ENCODE results near the gene FGD5.

DNA sequence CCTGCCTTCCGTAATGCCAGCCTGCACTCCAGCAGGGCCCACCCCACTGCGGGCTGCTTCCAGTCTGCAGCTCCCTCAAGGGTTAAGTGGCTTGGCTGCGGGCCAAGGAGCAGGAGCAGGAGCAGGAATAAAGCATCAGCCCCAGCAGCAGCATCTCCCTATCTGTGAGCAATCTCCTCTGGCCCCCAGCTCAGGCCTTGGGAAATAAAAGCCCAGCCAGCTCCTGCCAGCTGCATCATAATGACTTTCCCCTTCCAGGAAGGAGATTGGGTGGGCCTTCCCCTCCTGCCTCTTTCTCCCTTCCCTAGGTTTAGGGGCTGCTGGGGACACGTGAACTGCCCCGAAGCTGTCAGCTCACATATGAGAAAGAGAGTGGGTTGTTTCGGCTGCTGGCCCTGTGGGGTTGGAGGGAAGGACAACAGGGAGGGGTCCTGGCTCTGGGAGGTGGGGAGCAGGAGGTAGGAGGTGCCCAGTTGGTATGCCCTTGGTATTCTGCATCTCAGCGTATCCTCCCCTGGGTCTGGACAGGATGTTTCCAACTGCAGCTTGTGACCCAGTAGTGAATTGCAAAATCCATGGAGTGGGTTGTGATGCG lies 34.6 kb upstream of the FGD5 start:
- TF ChIP-seq, protein P1, sequence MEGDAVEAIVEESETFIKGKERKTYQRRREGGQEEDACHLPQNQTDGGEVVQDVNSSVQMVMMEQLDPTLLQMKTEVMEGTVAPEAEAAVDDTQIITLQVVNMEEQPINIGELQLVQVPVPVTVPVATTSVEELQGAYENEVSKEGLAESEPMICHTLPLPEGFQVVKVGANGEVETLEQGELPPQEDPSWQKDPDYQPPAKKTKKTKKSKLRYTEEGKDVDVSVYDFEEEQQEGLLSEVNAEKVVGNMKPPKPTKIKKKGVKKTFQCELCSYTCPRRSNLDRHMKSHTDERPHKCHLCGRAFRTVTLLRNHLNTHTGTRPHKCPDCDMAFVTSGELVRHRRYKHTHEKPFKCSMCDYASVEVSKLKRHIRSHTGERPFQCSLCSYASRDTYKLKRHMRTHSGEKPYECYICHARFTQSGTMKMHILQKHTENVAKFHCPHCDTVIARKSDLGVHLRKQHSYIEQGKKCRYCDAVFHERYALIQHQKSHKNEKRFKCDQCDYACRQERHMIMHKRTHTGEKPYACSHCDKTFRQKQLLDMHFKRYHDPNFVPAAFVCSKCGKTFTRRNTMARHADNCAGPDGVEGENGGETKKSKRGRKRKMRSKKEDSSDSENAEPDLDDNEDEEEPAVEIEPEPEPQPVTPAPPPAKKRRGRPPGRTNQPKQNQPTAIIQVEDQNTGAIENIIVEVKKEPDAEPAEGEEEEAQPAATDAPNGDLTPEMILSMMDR (IDR thresholded peaks at IDR 0.05; ENCODE audit: borderline replicate concordance, extremely low read depth, low read length, poor library complexity, severe bottlenecking), result no peak
- no peak for TF ChIP-seq EZH2 (IDR thresholded peaks at IDR 0.05; ENCODE audit: borderline replicate concordance, low read depth, low read length, severe bottlenecking)

Measured in DND-41 (cell line).